AG09309 (cell line): ENCODE results near the gene LYPD3.

Experiments
- DNase-seq: peaks from one replicate; pipeline ENCODE4 v3.0.0-alpha.2; 2010; ENCODE audit warnings: low read depth
- H3K4me3 ChIP-seq: 2 replicates; pipeline ENCODE4 v1.5.1; 2011; ENCODE audit warnings: mild to moderate bottlenecking, low read depth, low read length, moderate library complexity; ENCODE audit not compliant: control insufficient read depth
- TF ChIP-seq, protein P1 (sequence below): IDR thresholded peaks from 2 replicates; pipeline ENCODE4 v1.5.1; 2011; ENCODE audit warnings: mild to moderate bottlenecking, low read depth, low read length, inconsistent platforms; ENCODE audit not compliant: insufficient read depth, control insufficient read depth; ENCODE audit errors: missing control alignments

Gene LYPD3

DNA sequence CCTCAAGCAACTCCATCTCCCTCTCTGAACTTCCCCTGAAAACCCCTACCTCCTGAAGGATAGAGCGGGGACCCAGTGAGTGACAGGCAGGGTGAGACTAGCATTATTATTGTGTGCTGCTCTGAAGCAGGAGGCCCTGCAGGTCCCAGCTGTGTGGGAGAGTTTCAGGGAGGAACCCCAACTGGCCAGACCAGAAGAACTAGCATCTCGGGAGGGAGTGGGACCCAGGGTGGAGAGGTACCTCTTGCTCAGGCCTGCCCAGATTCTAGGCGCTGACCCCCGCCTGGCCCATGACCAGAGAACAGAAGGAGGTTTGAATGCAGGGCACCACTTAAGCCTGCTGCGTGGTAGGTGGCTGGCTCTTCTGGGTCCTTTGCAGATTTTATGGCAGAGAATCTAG lies 5.7 kb upstream of the LYPD3 start:
- TF ChIP-seq, protein P1, sequence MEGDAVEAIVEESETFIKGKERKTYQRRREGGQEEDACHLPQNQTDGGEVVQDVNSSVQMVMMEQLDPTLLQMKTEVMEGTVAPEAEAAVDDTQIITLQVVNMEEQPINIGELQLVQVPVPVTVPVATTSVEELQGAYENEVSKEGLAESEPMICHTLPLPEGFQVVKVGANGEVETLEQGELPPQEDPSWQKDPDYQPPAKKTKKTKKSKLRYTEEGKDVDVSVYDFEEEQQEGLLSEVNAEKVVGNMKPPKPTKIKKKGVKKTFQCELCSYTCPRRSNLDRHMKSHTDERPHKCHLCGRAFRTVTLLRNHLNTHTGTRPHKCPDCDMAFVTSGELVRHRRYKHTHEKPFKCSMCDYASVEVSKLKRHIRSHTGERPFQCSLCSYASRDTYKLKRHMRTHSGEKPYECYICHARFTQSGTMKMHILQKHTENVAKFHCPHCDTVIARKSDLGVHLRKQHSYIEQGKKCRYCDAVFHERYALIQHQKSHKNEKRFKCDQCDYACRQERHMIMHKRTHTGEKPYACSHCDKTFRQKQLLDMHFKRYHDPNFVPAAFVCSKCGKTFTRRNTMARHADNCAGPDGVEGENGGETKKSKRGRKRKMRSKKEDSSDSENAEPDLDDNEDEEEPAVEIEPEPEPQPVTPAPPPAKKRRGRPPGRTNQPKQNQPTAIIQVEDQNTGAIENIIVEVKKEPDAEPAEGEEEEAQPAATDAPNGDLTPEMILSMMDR, result no peak
- no peak for DNase-seq
- H3K4me3 ChIP-seq, result no peak overlapping the region

DNA sequence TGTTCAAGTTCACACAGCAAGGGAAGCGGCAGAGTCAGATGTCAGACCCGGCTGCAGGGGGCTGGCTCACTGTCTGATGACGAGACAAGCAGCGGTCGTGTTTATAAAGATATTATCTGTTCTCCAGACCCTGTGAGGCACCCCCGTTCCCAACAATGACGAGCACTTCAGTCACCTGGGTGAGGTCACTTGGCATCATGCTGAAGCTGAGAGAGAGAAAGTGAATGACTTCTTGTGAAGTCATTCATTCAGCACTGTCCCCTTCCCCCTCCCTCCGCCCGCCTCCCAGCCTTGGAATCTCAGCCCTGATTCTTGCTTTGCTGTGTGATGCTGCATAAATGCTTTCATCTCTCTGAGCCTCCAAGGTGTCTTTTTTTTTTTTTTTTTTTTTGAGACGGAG lies 4.9 kb upstream of the LYPD3 start:
- TF ChIP-seq, protein P1, result no peak
- DNase-seq, result no peak
- H3K4me3 ChIP-seq, result no peak overlapping the region

DNA sequence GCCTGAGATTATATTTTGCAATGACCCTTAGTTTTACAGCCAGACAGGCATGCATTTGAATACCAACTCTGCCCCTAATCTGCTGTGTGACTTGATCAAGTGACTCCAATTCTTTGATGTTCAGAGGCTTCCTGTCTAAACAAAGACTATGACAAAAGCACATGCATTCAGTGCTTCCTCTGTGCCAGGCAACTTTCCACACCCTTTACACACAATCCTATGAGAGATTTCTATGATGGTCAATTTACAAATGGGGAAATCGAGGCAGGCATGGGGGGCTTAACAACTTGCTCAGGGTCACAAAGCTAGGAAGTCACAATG lies 3.7 kb upstream of the LYPD3 start:
- TF ChIP-seq, protein P1, result no peak
- no peak for DNase-seq
- no peak overlapping the region for H3K4me3 ChIP-seq

DNA sequence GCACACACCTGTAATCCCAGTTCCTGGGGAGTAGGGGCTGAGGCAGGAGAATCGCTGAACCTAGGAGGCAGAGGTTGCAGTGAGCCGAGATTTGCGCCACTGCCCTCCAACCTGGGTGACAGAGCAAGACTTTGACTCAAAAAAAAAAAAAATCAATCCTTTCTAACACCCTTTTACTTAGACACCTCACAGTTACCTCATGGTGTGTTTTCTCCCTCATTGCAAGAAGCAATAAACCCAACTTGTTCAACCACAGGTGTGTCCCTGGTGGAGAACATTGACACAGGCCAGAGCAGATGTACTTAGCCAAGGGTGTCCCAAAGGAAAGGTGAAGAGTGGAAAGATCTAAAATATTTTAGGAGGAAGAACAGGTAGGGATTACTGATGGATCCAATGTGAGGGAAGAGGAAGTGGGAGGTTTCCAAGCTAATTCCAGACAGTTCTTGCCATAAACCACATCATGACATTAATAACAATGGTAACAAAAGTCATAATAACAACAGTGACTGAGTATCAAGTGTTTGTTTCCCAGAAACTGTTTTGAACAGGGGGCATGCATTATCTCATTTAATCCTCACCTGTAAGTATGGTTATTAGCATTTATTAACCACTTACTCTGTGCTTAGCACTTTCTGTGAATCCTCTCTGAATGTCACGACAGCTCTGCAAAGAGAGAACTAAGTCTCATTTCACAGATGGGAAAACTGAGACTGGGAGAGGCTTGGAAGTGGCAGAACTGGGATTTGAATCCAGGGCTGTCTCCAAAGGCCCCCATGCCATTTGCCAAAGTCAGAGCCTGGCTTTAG lies 3.1 kb upstream of the LYPD3 start:
- TF ChIP-seq, protein P1, result no peak
- DNase-seq, result no peak
- no peak overlapping the region for H3K4me3 ChIP-seq

DNA sequence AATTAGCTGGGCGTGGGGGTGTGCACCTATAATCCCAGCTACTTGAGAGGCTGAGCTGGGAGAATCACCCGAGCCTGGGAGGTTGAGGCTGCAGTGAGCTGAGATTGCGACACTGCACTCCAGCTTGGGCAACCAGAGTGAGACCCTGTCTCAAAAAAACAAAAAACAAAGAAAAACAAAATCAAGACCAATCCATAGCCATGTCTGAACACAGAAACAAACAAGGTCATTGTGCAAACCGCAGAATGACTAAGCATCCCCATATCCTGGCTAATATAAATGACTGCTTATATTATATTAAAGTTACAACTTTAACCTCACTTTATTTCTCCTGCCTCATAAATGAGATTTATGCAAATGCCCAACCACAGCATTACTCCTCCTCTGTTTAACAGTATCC lies 2.3 kb upstream of the LYPD3 start:
- no peak for DNase-seq
- H3K4me3 ChIP-seq, result no peak overlapping the region
- TF ChIP-seq, protein P1, result no peak

DNA sequence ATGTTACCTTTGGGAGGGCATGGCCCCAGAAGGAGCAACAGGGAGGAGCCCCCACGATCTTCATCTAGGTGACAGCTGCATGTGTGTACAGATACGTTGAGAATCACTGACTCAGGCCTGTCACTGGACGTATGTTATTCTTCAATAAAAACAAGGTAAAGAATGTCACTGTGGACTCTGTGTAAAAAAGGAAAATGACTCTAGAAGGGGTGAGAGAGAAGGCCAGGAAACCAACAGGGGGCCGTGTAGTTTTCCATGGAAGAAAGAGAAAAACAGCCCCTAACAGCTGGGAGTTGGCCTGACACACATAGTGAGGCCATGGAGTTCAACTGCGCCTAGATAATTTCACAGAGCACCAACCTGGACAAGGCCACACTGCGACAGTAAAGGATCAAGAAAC lies 1.9 kb upstream of the LYPD3 start:
- TF ChIP-seq, protein P1, result no peak
- no peak overlapping the region for H3K4me3 ChIP-seq
- DNase-seq, result no peak
